Measurements from ENCODE around the gene FUT1.

GRCh38 chr19:48740164-48740972, 12.1 kb downstream of the FUT1 start, which contains the start of gene RASIP1:
- TF ChIP-seq CTCF (IDR thresholded peaks at IDR 0.05; ENCODE audit: low read depth, low read length, missing input control) = no peak
- TF ChIP-seq ZBTB33 (IDR thresholded peaks at IDR 0.05) = no peak
- no peak for TF ChIP-seq REST (IDR thresholded peaks at IDR 0.05)
- TF ChIP-seq RXRA (IDR thresholded peaks at IDR 0.05) = no peak
- no peak for TF ChIP-seq RAD21 (IDR thresholded peaks at IDR 0.05)
- no peak for TF ChIP-seq EGR1 (IDR thresholded peaks at IDR 0.05; ENCODE audit: low read depth in 2 of 2)
- TF ChIP-seq FOXA2 (IDR thresholded peaks at IDR 0.05) = no peak
- no peak for TF ChIP-seq SP1 (IDR thresholded peaks at IDR 0.05)

Measured in liver (tissue), 3 donors.